ENCODE data around the gene CNTD1.
A peak's percentile ranks its signal among the peaks of the same experiment; 100 is the strongest.

CNTD1 gene

GRCh38 chr17:42779936-42780850 is 18.5 kb upstream of the CNTD1 start, which contains the start of gene WNK4:
TSS of gene WNK4 (plus strand) at chr17:42780610. CDS start at chr17:42780699, 89 bp downstream.
- DNase-seq = no peak

- no peak for DNase-seq
Observed at GRCh38 chr17:42780851-42781638, 17.6 kb upstream of the CNTD1 start.

GRCh38 chr17:42781639-42782165 is 17.0 kb upstream of the CNTD1 start:
- DNase-seq = no peak

GRCh38 chr17:42782166-42783061 is 16.2 kb upstream of the CNTD1 start:
- no peak for DNase-seq

- DNase-seq = no peak
Observed at GRCh38 chr17:42783062-42783790, 15.4 kb upstream of the CNTD1 start.

GRCh38 chr17:42783791-42784138 is 14.9 kb upstream of the CNTD1 start:
- no peak for DNase-seq

- no peak for DNase-seq
Observed at GRCh38 chr17:42784409-42784808, 14.3 kb upstream of the CNTD1 start.

- DNase-seq = no peak
Observed at GRCh38 chr17:42784811-42785592, 13.7 kb upstream of the CNTD1 start.

GRCh38 chr17:42787266-42787665 is 11.4 kb upstream of the CNTD1 start:
- DNase-seq = no peak

- no peak for DNase-seq
Observed at GRCh38 chr17:42791948-42792347, 6.7 kb upstream of the CNTD1 start.

GRCh38 chr17:42792545-42792944 is 6.1 kb upstream of the CNTD1 start:
- no peak for DNase-seq

GRCh38 chr17:42795061-42795460 is 3.6 kb upstream of the CNTD1 start:
- peak; percentile 18 for DNase-seq

- DNase-seq = no peak
Observed at GRCh38 chr17:42795465-42795864, 3.2 kb upstream of the CNTD1 start.

GRCh38 chr17:42796066-42796758 is 2.4 kb upstream of the CNTD1 start:
- DNase-seq = no peak

GRCh38 chr17:42797067-42798007 is 1.3 kb upstream of the CNTD1 start:
- DNase-seq = no peak

- no peak for DNase-seq
Observed at GRCh38 chr17:42798011-42798382, 664 bp upstream of the CNTD1 start.

GRCh38 chr17:42803074-42803883 is 4.6 kb downstream of the CNTD1 start:
- no peak for DNase-seq

GRCh38 chr17:42804918-42805367 is 6.3 kb downstream of the CNTD1 start:
- DNase-seq = no peak

All from GDM1 (cell line).